Effector memory CD8-positive, alpha-beta T cell (primary cell): Measurements from ENCODE around the gene PCBD2.

Experiments used
- ATAC-seq: fragments of 150-1000 bp; cut with Tn5 transposase; replicated peaks from 2 replicates; pipeline ENCODE4 v1.10.0; 2021; ENCODE audit warnings: mild to moderate bottlenecking, moderate library complexity
- DNase-seq, 3 experiments: peaks; one replicate each; pipeline ENCODE4 v3.0.0; 2021
- H3K27ac Mint-ChIP-seq, 2 donors: one replicate each; pipeline ENCODE4 v1.8.0; 2022; ENCODE audit warnings: mild to moderate bottlenecking in 2 of 2, mixed read lengths in 2 of 2, moderate library complexity in 2 of 2
- H3K27me3 Mint-ChIP-seq, 2 donors: one replicate each; pipeline ENCODE4 v1.8.0; 2022; ENCODE audit warnings: mixed read lengths in 2 of 2
- H3K36me3 Mint-ChIP-seq: one replicate; pipeline ENCODE4 v1.8.0; 2022; ENCODE audit warnings: mild to moderate bottlenecking, moderate library complexity, mixed read lengths; ENCODE audit not compliant: insufficient read depth
- H3K4me1 Mint-ChIP-seq, 2 donors: one replicate each; pipeline ENCODE4 v1.8.0; 2022; ENCODE audit warnings: low read depth in 2 of 2, mixed read lengths in 2 of 2
- H3K4me3 Mint-ChIP-seq, 2 donors: one replicate each; pipeline ENCODE4 v1.8.0; 2022; ENCODE audit warnings: mild to moderate bottlenecking in 2 of 2, mixed read lengths in 2 of 2, moderate library complexity in 2 of 2
- H3K9me3 Mint-ChIP-seq, 2 donors: one replicate each; pipeline ENCODE4 v1.8.0; 2022; ENCODE audit warnings: mixed read lengths in 2 of 2

PCBD2 gene

GRCh38 chr5:135008556-135008955, 103.6 kb downstream of the PCBD2 start:
- Mint-ChIP-seq H3K4me3 (no peak overlapping the region), H3K27me3 (no peaks in the 10 kb centered on the region), H3K4me1 (no peaks in the 10 kb centered on the region), H3K27ac (no peak overlapping the region), H3K9me3 (no peaks in the 10 kb centered on the region), H3K36me3 (peaks cover 3% of the 10 kb centered on the region)
- ATAC-seq = no peak
- DNase-seq = no peak

- H3K9me3 Mint-ChIP-seq = no peaks in the 10 kb centered on the region
- no peaks in the 10 kb centered on the region for H3K27me3 Mint-ChIP-seq
- ATAC-seq (no peak), DNase-seq (no peak)
- H3K36me3 Mint-ChIP-seq = peaks cover 3% of the 10 kb centered on the region
- H3K4me1 Mint-ChIP-seq = no peaks in the 10 kb centered on the region
- no peak overlapping the region for H3K27ac Mint-ChIP-seq
- no peak overlapping the region for H3K4me3 Mint-ChIP-seq
These were observed 104.2 kb downstream of the PCBD2 start for GRCh38 chr5:135008981-135009735.

- H3K36me3 Mint-ChIP-seq = peaks cover under 1% of the 10 kb centered on the region
- H3K27ac Mint-ChIP-seq = no peak overlapping the region
- H3K4me3 Mint-ChIP-seq = no peak overlapping the region
- no peak for DNase-seq
- no peaks in the 10 kb centered on the region for H3K27me3 Mint-ChIP-seq
- no peak for ATAC-seq
- no peaks in the 10 kb centered on the region for H3K4me1 Mint-ChIP-seq
- H3K9me3 Mint-ChIP-seq = no peaks in the 10 kb centered on the region
These were observed 105.0 kb downstream of the PCBD2 start for GRCh38 chr5:135009736-135010501.

- ATAC-seq = no peak
These were observed 105.8 kb downstream of the PCBD2 start for GRCh38 chr5:135010502-135011354.

GRCh38 chr5:135011355-135012032, 106.6 kb downstream of the PCBD2 start:
- ATAC-seq = no peak
- H3K9me3 Mint-ChIP-seq = no peaks in the 10 kb centered on the region

More at GRCh38 chr5:135010502-135011354, 105.8 kb downstream of the PCBD2 start:
- no peak overlapping the region for H3K4me3 Mint-ChIP-seq
- H3K9me3 Mint-ChIP-seq = no peaks in the 10 kb centered on the region
- DNase-seq = no peak
- H3K27me3 Mint-ChIP-seq = no peaks in the 10 kb centered on the region
- H3K36me3 Mint-ChIP-seq = no peaks in the 10 kb centered on the region
- no peaks in the 10 kb centered on the region for H3K4me1 Mint-ChIP-seq
- no peak overlapping the region for H3K27ac Mint-ChIP-seq

GRCh38 chr5:135012033-135012588, 107.2 kb downstream of the PCBD2 start:
- H3K4me3 Mint-ChIP-seq = no peak overlapping the region
- no peaks in the 10 kb centered on the region for H3K27me3 Mint-ChIP-seq
- no peaks in the 10 kb centered on the region for H3K4me1 Mint-ChIP-seq
- no peak for DNase-seq
- ATAC-seq = no peak
- H3K27ac Mint-ChIP-seq = no peak overlapping the region
- H3K9me3 Mint-ChIP-seq = no peaks in the 10 kb centered on the region
- no peaks in the 10 kb centered on the region for H3K36me3 Mint-ChIP-seq

More at GRCh38 chr5:135011355-135012032, 106.6 kb downstream of the PCBD2 start:
- H3K36me3 Mint-ChIP-seq = no peaks in the 10 kb centered on the region
- DNase-seq = no peak
- no peak overlapping the region for H3K27ac Mint-ChIP-seq
- H3K4me3 Mint-ChIP-seq = no peak overlapping the region
- no peaks in the 10 kb centered on the region for H3K27me3 Mint-ChIP-seq
- no peaks in the 10 kb centered on the region for H3K4me1 Mint-ChIP-seq
